Brain microvascular endothelial cell (primary cell): Measurements from ENCODE around the gene AKAP8.

Source experiments
- DNase-seq: peaks from one replicate; pipeline ENCODE4 v3.0.0-alpha.2; 2020
- H3K27ac ChIP-seq: fragments of 250-450 bp; sonication (Bioruptor Pico); 2 replicates; pipeline ENCODE4 v1.5.1; 2020; ENCODE audit warnings: mild to moderate bottlenecking, moderate library complexity
- H3K27me3 ChIP-seq: fragments of 250-450 bp; sonication (Bioruptor Pico); replicated peaks from 2 replicates; pipeline ENCODE4 v1.5.1; 2020; ENCODE audit warnings: mild to moderate bottlenecking
- H3K36me3 ChIP-seq: fragments of 250-450 bp; sonication (Bioruptor Pico); replicated peaks from 2 replicates; pipeline ENCODE4 v1.5.1; 2020; ENCODE audit warnings: mild to moderate bottlenecking
- H3K4me3 ChIP-seq: 2 replicates; pipeline ENCODE4 v1.5.1; 2011; ENCODE audit warnings: low read depth, mild to moderate bottlenecking, control low read depth, low read length, moderate library complexity
- CTCF ChIP-seq: IDR thresholded peaks from 2 replicates; pipeline ENCODE4 v1.5.1; 2011; ENCODE audit warnings: low read depth, mild to moderate bottlenecking, moderate library complexity, low read length, control low read depth, inconsistent platforms; ENCODE audit errors: missing control alignments
- in situ Hi-C: cut with HindIII; loops from 2 replicates; pipeline ENCODE4 v1.10.0; 2017; ENCODE audit warnings: low sequenced_read_pairs, low pct_ligation_motif_present

AKAP8 gene

GRCh38 chr19:15379083-15379998, at the start of gene AKAP8:
Gene AKAP8 (minus strand): TSS chr19:15379787. CDS start chr19:15379731, 56 bp downstream.
- H3K4me3 ChIP-seq, result peak within 1 kb of the TSS; percentile 96
- no peaks in the 10 kb centered on the region for H3K27me3 ChIP-seq
- no peak for TF ChIP-seq CTCF
- H3K27ac ChIP-seq, result peak within 1 kb of the TSS; percentile 91
- in situ Hi-C loops, result no loop called here
- DNase-seq, result peak; percentile 98
- H3K36me3 ChIP-seq, result peaks cover 6% of the 10 kb centered on the region

- no peak for TF ChIP-seq CTCF
- DNase-seq, result no peak
- no peaks in the 10 kb centered on the region for H3K27me3 ChIP-seq
- no peak overlapping the region for H3K4me3 ChIP-seq
- no peak overlapping the region for H3K27ac ChIP-seq
- H3K36me3 ChIP-seq, result peaks cover 41% of the 10 kb centered on the region
- in situ Hi-C loops, result no loop called here
Measured at GRCh38 chr19:15427991-15428471, 48.4 kb upstream of the AKAP8 start.

DNA sequence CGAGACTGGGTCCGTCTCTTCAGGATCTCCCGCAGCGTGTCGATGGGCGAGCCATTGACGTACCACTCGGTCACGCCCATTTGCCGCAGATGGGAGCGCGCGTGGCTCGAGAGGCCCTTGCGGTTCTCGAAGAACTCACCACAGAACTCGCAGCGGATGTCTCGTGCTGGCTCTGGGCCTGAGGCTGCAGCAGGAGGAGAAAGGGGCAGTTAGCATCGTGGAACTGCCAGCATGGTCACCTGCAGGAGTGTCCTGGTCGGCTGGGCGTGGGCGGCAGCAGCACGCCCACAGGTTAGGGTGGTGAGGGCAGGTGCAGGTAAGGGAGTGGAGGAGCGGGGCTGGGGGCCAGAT, 47.7 kb upstream of the AKAP8 start:
- no peak for TF ChIP-seq CTCF
- Histone ChIP-seq H3K27ac (no peak overlapping the region), H3K4me3 (no peak overlapping the region), H3K27me3 (no peaks in the 10 kb centered on the region), H3K36me3 (peaks cover 46% of the 10 kb centered on the region)
- DNase-seq, result no peak
- in situ Hi-C loops, result no loop called here

- no peak overlapping the region for H3K4me3 ChIP-seq
- DNase-seq, result no peak
- H3K27ac ChIP-seq, result no peak overlapping the region
- in situ Hi-C loops, result no loop called here
- H3K36me3 ChIP-seq, result peaks cover 46% of the 10 kb centered on the region
- no peaks in the 10 kb centered on the region for H3K27me3 ChIP-seq
- no peak for TF ChIP-seq CTCF
Measured at GRCh38 chr19:15426485-15427349, 47.1 kb upstream of the AKAP8 start.

DNA sequence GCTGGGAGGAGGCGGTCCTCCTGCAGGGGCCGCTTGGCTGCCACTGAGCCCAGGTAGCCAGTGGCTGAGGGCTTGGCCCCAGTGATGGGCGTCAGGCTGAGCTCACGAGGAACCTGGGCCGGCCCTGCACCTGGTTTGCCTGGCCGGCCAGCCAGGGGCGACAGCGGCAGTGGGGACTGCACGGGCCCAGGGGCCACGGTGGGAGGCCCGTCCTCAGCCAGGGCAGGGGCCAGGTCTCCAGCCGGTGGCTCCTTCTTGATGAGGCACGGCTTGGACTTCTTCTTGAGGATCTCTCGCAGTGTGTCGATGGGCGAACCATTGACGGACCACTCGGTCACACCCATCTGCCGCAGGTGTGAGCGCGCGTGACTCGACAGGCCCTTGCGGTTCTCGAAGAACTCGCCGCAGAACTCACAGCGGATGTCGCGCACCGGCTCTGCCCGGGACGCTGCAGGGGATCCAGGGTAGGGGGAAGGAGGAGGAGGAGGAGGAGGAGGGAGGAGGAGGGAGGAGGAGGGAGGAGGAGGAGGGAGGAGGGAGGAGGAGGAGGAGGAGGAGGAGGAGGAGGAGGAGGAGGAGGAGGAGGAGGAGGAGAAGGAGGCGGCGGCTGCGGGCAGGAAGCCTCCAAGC, 45.8 kb upstream of the AKAP8 start:
- no peak for TF ChIP-seq CTCF
- H3K27me3 ChIP-seq, result no peaks in the 10 kb centered on the region
- in situ Hi-C loops, result no loop called here
- DNase-seq, result no peak
- H3K36me3 ChIP-seq, result peaks cover 46% of the 10 kb centered on the region
- no peak overlapping the region for H3K27ac ChIP-seq
- H3K4me3 ChIP-seq, result no peak overlapping the region
